NCI-H2196 (cell line): ENCODE measurements around the gene CDH24.

Experiments used
- DNase-seq: peaks from one replicate; lab custom pipeline; 2025; ENCODE audit not compliant: unreplicated experiment; lab: John Stamatoyannopoulos, UW

CDH24 gene

DNA sequence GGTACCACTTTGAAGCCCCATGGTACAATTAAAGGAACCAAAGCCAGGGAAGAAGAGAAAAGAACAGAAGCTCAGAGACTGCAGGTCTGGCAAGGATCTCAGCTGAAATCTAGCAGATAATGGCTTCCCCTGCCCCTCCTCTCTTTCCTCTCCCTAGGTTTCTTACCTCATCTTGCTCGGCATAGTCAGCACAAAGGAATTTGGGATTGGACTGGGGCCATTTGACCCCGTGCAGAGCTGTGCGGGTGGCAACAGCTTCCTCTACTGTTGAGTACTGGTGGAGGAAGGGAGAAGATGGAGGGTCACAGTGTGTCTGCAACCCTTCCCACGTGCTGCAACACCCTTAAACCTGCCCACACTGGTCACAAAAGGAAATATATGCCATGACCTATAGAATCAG, 4.7 kb upstream of the CDH24 start:
- no peak for DNase-seq

GRCh38 chr14:23060536-23061260, 3.4 kb upstream of the CDH24 start:
- DNase-seq = no peak

DNA sequence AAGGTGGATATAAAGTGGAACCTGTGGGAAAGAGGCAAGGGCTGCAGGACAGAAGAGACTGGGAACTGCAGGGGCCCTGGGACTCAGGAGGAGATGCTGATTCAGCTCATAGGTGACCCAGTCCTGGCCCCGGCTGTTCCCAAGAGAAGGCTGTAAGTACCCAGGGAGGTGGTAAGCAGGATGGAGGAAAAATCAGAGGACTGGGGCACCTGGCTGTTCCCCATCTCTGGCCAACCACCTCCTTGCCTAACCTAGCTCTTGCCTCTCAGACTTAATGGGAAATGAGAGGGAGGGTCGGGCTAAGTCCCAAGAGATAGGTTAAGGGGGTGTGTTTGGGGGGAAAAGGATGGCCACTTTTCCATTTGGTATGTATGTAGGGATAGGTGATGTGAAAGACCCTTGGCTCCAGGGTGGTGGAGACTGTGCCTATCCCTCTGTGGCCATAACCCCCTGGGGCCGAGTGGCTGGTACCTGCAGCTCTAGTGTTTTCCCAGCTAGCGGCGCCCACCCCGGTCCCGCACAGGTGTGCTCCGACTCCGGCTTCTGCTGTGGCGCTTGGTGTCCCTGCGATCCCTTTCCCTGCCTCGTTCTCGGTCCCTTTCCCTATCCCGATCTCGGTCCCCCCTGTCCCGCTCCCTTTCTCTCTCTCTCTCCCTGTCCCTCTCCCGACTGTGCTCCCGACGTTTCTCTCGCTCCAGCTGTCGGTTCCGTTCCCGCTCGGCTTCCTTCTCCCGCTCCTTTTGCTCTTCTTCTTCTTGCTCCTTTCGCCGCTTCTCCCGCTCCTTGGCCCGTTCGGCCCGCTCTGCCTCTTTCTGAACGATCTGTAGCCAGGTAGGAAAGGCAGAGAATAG, 1.6 kb upstream of the CDH24 start:
- DNase-seq = no peak

DNA sequence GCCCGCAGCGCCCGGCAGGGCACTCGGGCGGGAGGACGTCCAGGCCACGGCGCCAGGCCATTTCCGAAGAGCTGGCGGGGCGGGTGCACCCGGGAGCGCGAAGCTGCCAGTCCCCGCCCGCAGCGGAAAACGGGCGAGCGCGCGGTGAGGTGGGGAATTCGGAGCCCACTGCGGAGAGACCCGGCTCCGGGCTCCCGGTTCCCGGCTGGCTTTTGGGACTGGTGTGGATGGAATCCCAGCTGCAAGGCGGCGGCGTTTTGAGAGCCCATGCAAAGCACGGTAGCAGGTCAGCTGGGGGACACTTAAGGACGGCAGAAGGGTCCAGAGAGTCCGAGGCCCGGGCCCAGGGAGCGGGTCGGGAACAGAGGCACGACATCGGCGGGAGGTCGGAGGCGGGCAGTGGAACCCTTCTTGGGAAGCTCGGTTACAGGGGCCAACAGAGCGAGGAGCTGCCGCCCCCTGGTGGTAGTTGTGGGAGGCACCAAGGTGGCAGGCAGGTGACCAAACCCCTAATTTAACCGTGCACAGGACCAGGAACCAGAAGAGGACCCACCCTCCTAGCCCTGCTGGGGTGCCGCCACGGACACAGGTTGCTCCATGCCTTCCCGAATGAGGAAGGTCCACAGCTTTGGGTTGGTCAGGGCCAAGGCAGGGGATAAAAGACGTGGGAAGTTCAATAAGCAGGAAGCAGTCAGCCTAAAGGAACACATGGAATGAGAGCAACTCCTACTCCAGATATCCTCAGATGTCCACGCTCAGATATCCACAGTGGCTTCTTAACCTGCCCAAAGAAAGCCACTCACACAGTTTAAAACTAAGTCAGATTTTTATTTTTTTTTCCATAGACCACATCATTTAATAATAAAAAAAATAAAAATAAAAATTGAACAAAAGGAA, 685 bp upstream of the CDH24 start:
- no peak for DNase-seq

DNA sequence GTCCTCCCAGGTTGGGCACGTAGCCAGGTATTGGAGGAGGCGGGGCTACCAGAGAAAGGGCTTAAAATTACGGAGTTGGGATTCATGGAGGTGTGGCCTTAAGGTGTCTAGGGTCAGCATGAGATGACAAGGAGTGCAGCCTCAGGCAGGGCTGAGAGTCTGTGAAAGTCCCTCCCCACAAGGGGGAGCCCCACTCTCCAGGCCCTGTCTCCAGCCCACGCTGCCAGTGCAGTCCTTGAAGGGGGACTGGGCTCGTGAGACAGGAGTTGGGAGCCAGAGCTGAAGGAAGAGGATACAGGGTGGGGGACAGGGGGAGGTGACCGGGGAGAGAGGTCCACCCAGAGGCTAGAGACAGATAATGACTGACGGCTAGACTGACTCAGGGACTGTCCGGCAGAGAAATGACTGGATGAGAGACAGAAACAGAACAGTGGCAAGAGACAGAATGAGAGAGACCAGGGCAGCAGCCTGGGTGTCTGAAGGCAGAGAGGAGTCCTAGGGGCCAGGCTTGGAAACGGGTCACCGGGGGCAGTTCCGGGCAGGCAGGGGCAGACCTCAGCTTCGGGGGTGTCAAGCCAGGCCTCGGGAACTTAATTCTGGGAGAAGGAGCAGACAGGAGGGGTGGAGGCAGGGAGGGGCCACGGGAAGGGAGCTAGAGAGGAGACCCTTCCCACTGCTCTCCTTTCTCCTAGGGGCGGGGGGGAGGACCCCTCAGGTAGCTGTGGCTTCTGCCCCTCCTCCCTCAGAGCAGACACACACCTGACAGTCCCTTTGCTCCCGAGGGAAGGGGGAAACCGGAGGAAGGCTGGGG, 970 bp downstream of the CDH24 start:
- no peak for DNase-seq

- DNase-seq = no peak
These were observed 1.6 kb downstream of the CDH24 start for GRCh38 chr14:23055621-23056144.

GRCh38 chr14:23055147-23055550, 2.2 kb downstream of the CDH24 start:
- DNase-seq = no peak

DNA sequence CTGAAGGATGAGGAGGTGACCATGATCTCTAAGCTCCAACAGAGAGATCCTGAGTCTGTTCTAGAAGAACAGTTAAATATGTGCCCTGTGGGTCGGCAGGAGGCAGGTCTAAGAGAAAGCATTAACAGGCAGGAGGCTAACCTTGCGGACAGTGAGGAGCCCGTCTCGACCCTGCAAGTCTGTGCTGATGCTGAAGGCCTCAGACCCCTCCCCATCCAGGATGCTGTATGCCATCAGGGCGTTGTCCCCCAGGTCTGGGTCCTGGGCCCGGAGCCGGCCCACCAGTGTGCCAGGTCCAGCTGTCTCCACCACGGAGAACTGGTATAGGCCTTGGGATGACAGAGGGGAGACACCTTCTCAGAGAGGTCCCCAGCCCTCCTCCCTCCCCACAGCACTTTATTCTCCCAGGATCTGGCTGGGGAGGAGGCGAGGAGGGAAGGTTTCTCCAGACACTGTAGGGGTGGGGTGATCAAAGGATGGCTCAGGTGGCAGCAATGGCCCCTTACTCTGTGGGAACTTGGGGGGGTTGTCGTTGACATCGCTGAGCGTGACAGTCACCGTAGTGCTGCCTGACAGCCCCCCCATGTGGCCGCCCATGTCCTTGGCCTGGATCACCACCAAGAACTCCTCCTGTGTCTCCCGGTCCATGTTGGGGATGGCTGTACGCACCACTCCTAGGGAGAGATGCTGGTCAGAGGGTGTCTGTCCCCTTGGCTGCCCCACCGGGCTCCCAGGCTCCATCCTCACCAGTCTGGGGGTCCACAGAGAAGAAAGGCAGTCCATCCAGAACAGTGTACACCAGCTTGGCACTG, 3.1 kb downstream of the CDH24 start:
- no peak for DNase-seq

DNA sequence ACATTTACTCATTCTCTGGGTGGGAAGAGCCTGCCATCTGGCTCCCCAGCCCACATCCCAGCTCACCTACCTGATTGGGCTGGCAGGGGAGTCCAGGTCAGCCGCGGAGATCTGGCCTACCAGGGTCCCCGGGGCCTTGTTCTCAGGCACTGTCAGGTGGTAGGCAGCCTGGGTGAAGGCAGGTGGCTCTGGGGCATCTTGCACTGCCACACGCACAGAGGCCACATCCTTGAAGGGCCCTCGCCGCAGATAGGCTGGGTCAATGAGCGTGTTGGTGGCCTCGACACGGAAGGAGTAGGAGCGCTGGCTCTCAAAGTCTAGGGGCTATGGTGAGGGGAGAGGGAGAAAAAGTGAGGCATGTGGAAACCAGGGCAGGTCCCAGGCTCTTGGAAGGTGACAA, 3.9 kb downstream of the CDH24 start:
- no peak for DNase-seq

- DNase-seq = no peak
These were observed 4.6 kb downstream of the CDH24 start for GRCh38 chr14:23052671-23053070.

DNA sequence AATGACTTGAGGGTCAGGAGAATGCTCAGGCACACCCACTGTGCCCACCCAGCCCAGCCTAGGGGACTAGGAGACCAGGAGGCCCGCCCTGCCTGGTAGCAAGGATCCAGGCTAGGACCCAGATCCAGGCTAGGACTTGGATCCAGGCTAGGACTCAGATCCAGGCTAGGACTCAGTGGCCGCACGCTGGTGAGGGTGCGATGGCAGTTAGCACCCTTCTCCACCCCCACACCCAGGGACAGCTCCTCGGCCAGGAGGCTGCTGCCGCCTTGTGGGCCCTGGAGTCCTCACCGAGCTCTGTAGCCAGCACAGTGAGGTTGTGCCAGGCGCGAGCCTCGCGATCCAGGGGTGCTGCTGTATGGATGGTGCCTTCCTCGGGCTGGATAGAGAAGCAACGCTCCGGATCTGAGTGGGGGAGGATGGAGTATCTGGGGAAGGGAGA, 5.1 kb downstream of the CDH24 start:
- DNase-seq = no peak

DNA sequence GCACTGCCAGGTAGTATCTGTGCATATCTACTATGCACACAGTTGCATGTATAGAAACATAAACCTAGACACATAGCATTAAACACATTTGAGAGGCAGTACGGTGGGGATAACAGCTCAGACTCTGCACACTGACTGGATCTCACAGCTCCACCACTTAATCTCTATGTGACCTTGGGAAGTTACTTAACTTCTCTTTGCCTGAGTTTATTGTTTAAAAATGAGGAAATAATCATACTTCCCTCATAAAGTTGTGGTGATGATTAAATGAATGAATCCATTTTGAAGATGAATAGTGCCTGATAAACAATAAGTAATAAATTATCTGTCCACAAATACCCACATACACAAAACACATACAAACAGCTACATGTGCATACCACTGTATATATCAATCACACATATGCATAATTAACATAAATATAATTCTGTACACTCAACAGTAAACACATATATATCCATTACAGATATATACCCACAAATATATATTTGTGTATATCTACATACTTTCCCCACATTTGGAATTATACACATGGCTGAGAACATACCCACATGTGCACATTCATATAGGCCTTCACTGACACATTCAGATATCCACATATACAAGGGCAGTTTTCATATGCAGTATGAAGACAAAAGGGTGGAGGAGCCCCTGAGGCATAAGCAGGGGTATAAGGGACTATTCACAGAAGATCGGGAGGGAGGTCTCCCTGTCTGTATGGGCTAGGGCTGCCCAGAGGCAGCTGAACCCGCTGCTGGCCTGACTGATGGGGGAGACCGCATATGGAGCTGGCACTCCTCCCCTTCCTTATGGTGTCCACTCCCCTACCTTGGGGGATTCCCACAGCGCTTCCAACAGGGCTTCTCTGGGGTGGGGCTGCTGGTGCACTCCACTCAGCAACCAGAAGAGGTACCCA, 5.9 kb downstream of the CDH24 start:
- no peak for DNase-seq

DNA sequence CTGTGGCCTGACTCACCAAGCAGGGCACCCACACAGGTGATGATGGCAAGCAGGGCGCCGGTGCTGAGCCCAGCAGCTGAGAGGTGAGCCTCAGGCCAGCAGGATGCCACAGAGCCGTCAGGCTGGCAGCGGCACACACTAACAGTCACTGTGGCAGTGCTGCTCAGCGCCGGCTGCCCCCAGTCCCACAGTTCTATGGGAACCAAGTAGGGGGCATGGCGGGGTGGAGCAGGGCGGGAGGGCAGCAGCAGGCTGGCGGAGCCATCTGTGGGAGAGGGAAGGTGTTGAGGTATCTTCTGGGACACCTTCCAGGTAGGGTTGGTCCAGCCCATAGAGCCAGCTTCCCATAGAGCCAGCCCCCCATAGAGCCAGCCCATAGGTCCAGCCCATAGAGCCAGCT, 8.3 kb downstream of the CDH24 start:
- no peak for DNase-seq

DNA sequence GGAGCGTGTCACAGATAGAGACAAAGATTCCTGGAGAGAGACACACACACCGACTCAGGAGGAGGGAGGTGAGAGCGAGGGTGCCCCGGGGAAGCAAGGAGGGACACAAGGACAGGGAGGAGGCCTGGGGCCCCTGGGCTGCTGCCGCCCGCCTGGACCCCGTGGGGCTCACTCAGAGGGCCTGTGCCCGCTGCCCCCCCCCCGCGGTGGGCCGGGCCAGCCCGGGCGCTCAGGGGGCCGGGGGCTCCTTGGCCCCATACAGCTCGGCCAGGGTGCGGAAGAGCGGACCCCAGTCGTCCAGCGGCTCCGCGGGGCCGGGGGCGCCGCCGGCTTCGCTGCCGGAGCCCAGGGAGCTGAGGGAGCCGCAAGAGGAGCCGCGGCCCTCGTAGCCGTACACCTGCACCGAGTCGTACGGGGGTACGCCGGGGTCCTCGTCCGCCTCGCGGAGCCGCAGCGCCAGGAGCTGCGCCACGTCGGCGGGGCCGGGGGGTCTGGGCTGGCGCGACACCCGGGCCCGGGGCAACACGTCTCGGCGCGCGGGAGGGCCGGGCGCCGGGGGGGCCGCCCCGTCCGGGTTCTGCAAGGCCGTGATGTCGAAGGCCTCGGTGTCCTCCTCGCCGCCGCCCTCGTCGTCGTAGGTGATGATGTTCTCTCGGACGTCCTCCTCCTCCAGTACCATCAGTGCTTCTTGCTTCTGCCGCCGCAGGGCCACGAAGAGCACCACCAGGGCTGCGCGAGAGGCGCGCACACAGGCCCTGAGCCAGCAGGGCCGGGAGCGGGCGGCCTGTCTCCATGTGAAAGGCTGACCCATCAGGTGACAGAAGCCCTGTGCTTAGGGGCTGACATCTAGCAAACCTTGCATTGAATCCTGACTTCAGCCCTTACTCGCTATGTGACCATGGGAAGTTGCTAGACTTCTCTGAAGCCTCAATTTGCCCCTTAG, 9.3 kb downstream of the CDH24 start:
- no peak for DNase-seq

DNA sequence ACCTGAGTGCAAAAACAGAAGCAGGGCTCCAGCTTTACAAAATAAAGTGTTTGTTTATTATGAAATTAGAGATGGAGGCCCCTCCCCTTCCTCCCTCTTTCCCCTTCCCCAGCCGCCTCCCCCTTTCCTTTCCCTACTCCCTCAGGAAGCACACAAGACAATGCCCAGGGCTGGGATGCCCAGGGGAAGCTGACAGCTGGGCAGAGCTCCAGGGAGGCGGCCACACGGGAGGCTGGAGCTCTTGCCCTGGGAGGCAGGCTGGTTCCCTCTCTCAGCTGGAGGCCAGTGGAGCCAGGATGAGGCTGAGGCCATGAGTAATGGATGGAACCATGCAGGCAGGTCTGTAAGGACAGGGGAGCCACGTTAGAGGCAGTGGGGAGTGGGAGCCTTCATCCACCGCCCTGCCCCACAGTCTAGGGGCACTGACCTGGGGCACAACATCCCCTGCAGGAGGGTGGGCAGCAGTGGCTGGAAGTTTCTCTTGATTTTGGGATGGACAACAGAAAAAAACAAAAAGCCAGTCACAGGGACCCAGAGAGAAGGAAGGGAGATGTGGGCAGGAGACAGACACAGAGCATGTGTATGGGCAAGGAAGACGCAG, 10.2 kb downstream of the CDH24 start:
- DNase-seq = no peak

DNA sequence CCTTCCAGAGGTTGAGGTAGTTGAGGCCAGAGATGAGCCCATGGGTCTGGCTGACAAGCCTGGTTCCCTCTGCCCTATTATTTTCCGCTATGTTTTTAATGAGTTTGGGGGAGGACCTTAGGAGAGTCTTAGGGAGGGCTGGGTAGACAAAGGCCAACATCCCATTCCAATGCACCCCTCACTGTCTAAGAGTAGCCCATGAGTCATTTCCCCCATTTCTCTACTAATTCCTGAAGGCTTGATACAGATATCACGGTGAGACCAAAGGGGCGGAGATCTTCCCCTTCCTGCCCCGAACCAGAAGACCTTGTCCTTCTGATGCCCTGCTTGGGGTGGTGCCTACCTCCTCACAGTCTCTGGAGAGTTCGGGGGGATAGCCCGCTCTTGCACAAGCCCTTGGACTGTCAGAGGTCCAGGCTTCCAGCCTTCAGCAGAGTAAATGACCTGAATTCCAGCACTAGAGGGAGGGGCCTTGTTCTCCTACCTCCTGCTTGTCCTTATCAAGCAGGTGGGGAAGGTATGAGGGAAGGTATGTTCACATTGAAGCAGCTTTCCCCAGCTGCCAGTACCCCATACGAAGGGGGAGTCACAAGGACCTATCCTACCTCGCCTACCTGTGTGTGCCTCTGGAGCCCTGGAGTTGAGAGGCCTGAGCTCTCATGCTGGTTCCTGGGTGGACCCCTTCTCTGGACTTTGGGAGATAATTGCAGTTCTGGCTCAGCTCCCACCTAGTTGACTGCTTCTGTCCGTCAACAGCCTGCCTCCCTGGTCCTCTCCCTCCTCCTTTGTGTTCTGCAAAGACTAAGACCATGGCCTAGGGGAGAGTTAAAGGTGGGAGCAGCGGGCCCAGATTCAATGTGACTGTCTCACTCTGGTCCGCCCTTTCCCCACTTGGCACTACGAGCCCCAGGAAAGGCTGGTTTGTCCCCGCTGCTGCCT, 11.6 kb downstream of the CDH24 start:
- no peak for DNase-seq
